ENCODE measurements around the gene NYAP2.

Gene NYAP2

GRCh38 chr2:225512876-225513540 lies 113.5 kb downstream of the NYAP2 start:
- TF ChIP-seq, protein P1, sequence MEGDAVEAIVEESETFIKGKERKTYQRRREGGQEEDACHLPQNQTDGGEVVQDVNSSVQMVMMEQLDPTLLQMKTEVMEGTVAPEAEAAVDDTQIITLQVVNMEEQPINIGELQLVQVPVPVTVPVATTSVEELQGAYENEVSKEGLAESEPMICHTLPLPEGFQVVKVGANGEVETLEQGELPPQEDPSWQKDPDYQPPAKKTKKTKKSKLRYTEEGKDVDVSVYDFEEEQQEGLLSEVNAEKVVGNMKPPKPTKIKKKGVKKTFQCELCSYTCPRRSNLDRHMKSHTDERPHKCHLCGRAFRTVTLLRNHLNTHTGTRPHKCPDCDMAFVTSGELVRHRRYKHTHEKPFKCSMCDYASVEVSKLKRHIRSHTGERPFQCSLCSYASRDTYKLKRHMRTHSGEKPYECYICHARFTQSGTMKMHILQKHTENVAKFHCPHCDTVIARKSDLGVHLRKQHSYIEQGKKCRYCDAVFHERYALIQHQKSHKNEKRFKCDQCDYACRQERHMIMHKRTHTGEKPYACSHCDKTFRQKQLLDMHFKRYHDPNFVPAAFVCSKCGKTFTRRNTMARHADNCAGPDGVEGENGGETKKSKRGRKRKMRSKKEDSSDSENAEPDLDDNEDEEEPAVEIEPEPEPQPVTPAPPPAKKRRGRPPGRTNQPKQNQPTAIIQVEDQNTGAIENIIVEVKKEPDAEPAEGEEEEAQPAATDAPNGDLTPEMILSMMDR (conservative IDR thresholded peaks at IDR 0.05), result no peak

GRCh38 chr2:225515033-225515432 lies 115.5 kb downstream of the NYAP2 start:
- TF ChIP-seq, protein P1 (conservative IDR thresholded peaks at IDR 0.05), result no peak
- H3K27ac ChIP-seq, result no peak overlapping the region

More at GRCh38 chr2:225512876-225513540, 113.5 kb downstream of the NYAP2 start:
- H3K27ac ChIP-seq, result no peak overlapping the region

DNA sequence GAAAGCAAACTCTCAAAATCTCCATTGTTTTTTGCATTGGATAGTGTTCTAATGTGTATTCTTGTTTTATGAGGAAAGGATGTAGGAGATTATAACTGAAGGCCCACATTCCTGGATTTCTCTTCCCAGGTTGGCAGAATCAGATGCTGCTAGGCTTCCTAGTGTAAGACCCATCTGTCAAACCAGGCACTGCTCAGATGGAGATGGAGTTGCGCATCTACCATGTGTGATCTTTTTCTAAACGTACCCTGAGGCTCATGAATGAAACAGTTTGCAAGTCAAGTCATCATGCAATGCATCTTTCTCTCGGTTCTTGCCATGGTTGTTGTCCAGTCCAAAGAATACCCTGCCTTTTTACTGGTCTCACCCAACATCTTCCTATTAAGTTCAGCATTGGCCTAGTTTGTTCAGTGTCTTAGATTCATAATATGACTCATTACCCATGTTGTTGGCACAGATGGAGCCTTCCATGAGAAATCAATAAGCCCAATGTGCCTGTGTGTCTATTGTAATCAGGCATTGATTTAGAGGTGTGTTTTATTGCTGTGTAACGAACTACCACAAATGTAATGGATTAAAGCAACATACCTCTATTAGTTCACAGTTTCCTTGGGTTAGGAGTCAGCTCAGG lies 127.4 kb downstream of the NYAP2 start:
- TF ChIP-seq, protein P1 (conservative IDR thresholded peaks at IDR 0.05), result no peak
- H3K27ac ChIP-seq, result no peak overlapping the region

DNA sequence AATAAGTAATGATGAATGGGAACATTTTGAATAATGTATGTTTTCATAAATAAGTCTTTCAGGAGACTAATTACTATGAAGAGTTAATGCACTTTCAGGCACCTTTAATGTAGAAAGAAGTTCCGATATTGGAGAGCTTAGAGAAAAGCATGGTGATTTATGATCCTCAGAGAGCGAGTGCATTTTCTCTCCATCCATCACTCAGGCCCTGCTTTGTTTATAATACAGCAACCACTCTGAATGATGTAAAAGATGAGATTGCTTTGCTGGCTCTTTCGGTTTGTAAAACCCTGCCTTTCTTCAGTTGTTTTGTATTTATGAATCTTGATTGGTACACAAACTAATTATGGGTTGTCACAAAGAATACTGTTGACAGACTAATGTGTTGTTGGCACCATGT lies 132.0 kb downstream of the NYAP2 start:
- TF ChIP-seq, protein P1 (conservative IDR thresholded peaks at IDR 0.05), result no peak
- H3K27ac ChIP-seq, result no peak overlapping the region

- no peak overlapping the region for H3K27ac ChIP-seq
- TF ChIP-seq, protein P1 (conservative IDR thresholded peaks at IDR 0.05), result no peak
Measured at GRCh38 chr2:225532096-225532495, 132.6 kb downstream of the NYAP2 start.

- no peak overlapping the region for H3K27ac ChIP-seq
- TF ChIP-seq, protein P1 (conservative IDR thresholded peaks at IDR 0.05), result no peak
Measured at GRCh38 chr2:225534037-225534436, 134.5 kb downstream of the NYAP2 start.

- H3K27ac ChIP-seq, result no peak overlapping the region
- TF ChIP-seq, protein P1 (conservative IDR thresholded peaks at IDR 0.05), result no peak
Measured at GRCh38 chr2:225534697-225535096, 135.2 kb downstream of the NYAP2 start.

All from VCaP (cell line).